ENCODE measurements around the gene CFD. TPM values are rescaled to one million over a fixed set of nuclear protein-coding genes. Genes with fewer than 3 reads are reported as not detected.
A peak's percentile ranks its signal among the peaks of the same experiment; 100 is the strongest.

Gene CFD
- total RNA-seq, 2 experiments from 2014 or later: 2.3 to 2.9 TPM

- H3K36me3 ChIP-seq (ENCODE audit: insufficient read depth, low read length): no peaks in the 10 kb centered on the region
- ChIA-PET CTCF (no interaction called here), POLR2A (no interaction called here)
- peaks cover 0 to 4% of the 10 kb centered on the region in 2 experiments for H3K9me3 ChIP-seq (ENCODE audit: control insufficient read depth in 1 of 2, insufficient read depth in 1 of 2, low read length in 2 of 2)
- peaks cover 32 to 33% of the 10 kb centered on the region in 2 experiments for H3K27me3 ChIP-seq (ENCODE audit: control insufficient read depth in 1 of 2, insufficient read depth in 2 of 2, low read length in 2 of 2)
- H3K4me1 Mint-ChIP-seq (ENCODE audit: low read depth): no peaks in the 10 kb centered on the region
- H3K4me3 ChIP-seq (ENCODE audit: low read length): no peak overlapping the region
- H3K27ac ChIP-seq (ENCODE audit: low read depth in 1 of 2, low read length in 2 of 2): no peak overlapping the region
- no peaks in the 10 kb centered on the region for H3K36me3 Mint-ChIP-seq (ENCODE audit: low read depth)
- TF ChIP-seq CTCF (IDR thresholded peaks at IDR 0.05): no peak
- no peak overlapping the region for H3K27ac Mint-ChIP-seq
- no peak overlapping the region for H3K4me3 Mint-ChIP-seq
- H3K9me3 Mint-ChIP-seq: no peaks in the 10 kb centered on the region
- H3K27me3 Mint-ChIP-seq: peaks cover 50% of the 10 kb centered on the region
- peak; percentile 32 for ATAC-seq (ENCODE audit: poor library complexity)
- DNase-seq: peak in 1 of 14 experiments; percentile 33
- H3K4me1 ChIP-seq (ENCODE audit: insufficient read depth, low read length): peaks cover 14% of the 10 kb centered on the region
- intact Hi-C loops (cut with DNase I, micrococcal nuclease): no loop called here
Measured at GRCh38 chr19:843180-843835, 16.2 kb upstream of the CFD start.

- Histone ChIP-seq H3K36me3 (ENCODE audit: insufficient read depth, low read length) (no peaks in the 10 kb centered on the region), H3K9me3 (ENCODE audit: control insufficient read depth in 1 of 2, insufficient read depth in 1 of 2, low read length in 2 of 2) (peaks cover 0 to 4% of the 10 kb centered on the region in 2 experiments), H3K4me1 (ENCODE audit: insufficient read depth, low read length) (peaks cover 14% of the 10 kb centered on the region), H3K4me3 (ENCODE audit: low read length) (no peak overlapping the region), H3K27me3 (ENCODE audit: control insufficient read depth in 1 of 2, insufficient read depth in 2 of 2, low read length in 2 of 2) (peaks cover 35 to 40% of the 10 kb centered on the region in 2 experiments), H3K27ac (ENCODE audit: low read depth in 1 of 2, low read length in 2 of 2) (no peak overlapping the region)
- Mint-ChIP-seq H3K4me1 (ENCODE audit: low read depth) (no peaks in the 10 kb centered on the region), H3K27me3 (peaks cover 56% of the 10 kb centered on the region), H3K9me3 (no peaks in the 10 kb centered on the region), H3K4me3 (no peak overlapping the region), H3K27ac (no peak overlapping the region), H3K36me3 (ENCODE audit: low read depth) (no peaks in the 10 kb centered on the region)
- ChIA-PET CTCF (no interaction called here), POLR2A (no interaction called here)
- ATAC-seq (ENCODE audit: poor library complexity) (no peak), DNase-seq (peak in 2 of 14 experiments; percentile 5 to 29)
- intact Hi-C loops (cut with DNase I, micrococcal nuclease): no loop called here
- no peak for TF ChIP-seq CTCF (IDR thresholded peaks at IDR 0.05)
Measured at GRCh38 chr19:843836-844545, 15.5 kb upstream of the CFD start.

- Histone ChIP-seq H3K27me3 (ENCODE audit: control insufficient read depth in 1 of 2, insufficient read depth in 2 of 2, low read length in 2 of 2) (peaks cover 40% of the 10 kb centered on the region in 2 experiments), H3K4me1 (ENCODE audit: insufficient read depth, low read length) (peaks cover 14% of the 10 kb centered on the region), H3K4me3 (ENCODE audit: low read length) (no peak overlapping the region), H3K9me3 (ENCODE audit: control insufficient read depth in 1 of 2, insufficient read depth in 1 of 2, low read length in 2 of 2) (peaks cover 0 to 4% of the 10 kb centered on the region in 2 experiments), H3K27ac (ENCODE audit: low read depth in 1 of 2, low read length in 2 of 2) (no peak overlapping the region), H3K36me3 (ENCODE audit: insufficient read depth, low read length) (no peaks in the 10 kb centered on the region)
- DNase-seq (peak in 1 of 14 experiments; percentile 29), ATAC-seq (ENCODE audit: poor library complexity) (peak; percentile 32)
- ChIA-PET POLR2A (no interaction called here), CTCF (no interaction called here)
- no peaks in the 10 kb centered on the region for H3K4me1 Mint-ChIP-seq (ENCODE audit: low read depth)
- no peak overlapping the region for H3K27ac Mint-ChIP-seq
- peaks cover 62% of the 10 kb centered on the region for H3K27me3 Mint-ChIP-seq
- no peaks in the 10 kb centered on the region for H3K36me3 Mint-ChIP-seq (ENCODE audit: low read depth)
- no peaks in the 10 kb centered on the region for H3K9me3 Mint-ChIP-seq
- TF ChIP-seq CTCF (IDR thresholded peaks at IDR 0.05): no peak
- H3K4me3 Mint-ChIP-seq: peak overlapping the region; percentile 27
- intact Hi-C loops (cut with DNase I, micrococcal nuclease): no loop called here
Measured at GRCh38 chr19:844546-844971, 14.9 kb upstream of the CFD start.
